Stimulated activated CD8-positive, alpha-beta memory T cell treated with anti-CD3 and anti-CD28 coated beads, Interleukin-12 subunit alpha, Interleukin-12 subunit beta, amount 100 ng/mL, for 24 hours (primary cell): ENCODE data around the gene ZFYVE1.
"Not testable (repeated sequence)": the region's sequence is repeated elsewhere in the genome, so short reads cannot be mapped to it uniquely, and the experiment has no call there.

Experiments used
- DNase-seq: peaks from one replicate; pipeline ENCODE4 v3.0.0-alpha.2; 2020; ENCODE audit errors: extremely low read depth

ZFYVE1 gene

DNA sequence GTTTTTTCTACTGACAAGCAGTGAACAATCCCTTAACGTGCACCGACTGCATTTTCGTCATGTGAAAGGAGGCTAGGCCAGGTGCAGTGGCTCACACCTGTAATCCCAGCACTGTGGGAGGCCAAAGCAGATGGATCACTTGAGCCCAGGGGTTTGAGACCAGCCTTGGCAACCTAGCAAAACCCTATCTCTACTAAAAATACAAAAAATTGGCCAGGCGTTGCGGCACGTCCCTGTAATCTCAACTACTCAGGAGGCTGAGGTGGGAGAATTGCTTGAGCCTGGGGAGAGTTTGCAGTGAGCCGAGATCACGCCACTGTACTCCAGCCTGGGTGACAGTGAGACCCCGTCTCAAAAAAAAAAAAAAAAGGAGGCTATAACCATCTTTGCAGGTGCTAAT lies 22.3 kb downstream of the ZFYVE1 start:
- DNase-seq: not testable (repeated sequence)

DNA sequence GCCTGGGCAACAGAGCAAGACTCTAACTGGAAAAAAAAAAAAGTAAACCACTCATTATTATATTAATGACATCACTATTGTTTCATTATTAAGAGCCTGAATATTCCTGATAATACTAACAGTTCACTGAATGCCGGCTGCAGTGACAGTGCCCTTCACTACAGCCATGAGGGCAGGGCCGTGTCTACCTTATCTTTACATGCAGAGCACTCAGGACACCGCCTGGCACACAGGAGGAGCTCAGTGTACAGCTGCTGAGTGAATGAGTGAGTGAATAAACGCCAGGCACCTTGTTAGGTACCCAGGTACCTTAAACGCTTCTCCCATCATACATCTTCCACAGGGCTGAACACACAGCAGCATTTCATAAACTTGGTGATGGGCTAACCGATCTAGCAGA lies 23.2 kb downstream of the ZFYVE1 start:
- DNase-seq: no peak

DNA sequence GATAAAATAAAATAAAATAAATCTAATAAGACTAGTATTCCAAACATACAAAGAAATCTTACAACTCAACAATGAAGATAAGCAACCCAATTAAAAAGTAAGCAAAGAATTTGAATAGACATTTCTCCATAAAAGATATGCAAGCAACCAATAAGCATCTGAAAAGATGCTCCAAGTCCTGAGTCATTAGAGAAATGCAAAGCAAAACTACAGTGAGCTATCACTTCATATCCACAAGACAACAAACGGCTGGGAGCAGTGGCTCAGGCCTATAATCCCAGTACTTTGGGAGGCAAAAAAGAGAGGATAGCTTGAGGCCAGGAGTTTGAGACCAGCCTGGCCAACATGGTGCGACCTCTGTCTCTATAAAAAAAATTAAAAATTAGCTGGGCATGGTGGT lies 26.8 kb downstream of the ZFYVE1 start:
- no peak for DNase-seq

DNA sequence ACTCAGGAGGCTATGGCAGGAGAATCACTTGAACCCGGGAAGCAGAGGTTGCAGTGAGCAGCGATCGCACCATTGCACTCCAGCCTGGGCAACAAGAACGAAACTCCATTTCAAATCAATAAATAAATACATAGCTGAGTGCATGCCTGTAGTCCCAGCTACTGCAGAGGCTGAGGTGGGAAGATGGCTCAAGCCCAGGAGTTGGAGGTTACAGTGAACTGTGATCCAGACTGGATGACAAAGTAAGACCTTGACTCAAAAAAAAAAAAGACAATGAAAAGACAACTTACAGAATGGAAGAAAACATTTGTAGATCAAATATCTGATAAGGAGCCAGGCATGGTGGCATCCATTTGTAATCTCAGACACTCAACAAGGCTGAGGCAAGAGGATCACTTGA lies 27.6 kb downstream of the ZFYVE1 start:
- no peak for DNase-seq

DNA sequence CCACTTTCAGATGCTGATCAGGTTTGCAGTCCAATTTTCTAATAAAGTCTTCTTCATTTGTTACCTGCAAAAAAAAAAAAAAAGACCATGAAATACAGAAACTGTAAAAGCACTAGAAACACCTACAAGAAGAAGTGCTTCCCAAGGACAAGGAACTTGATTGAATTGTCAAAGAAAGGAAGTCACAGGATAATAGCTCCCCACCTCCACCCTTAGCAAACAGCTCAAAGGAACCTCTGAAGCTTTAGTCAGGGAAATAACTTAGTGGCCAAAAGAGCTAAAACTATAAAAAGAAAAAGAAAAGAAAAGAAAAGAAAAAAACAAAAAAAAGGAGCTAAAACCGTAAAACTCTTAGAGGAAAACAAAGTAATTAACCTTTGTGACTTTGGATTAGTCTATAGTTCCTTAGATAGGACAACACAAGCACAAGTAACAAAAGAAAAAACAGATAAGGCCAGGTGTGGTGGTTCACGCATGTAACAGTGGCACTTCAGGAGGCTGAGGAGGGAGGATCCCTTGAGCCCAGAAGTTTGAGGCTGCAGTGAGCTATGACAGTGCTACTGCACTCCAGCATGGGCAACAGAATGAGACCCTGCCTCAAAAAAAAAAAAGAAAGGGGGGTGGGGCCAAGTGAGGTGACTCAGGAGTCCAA lies 28.5 kb downstream of the ZFYVE1 start:
- DNase-seq: no peak

DNA sequence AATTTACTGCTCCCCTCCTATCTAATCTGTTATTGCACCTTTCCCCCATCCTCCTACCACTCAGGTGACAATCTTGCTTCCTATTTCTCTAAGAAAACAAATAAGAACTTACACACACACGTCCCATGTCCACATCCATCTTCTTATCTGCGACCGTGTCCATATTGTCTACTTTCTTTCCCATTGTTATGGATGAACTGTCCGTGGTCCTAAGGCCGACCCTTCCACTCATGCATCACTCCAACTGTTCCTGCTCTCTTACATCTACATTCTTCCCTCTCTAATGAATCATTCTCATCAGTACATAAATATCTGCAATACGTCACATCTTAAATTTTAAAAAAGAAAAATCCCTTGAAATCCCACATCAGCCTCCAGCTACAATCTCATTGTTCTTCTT lies 30.0 kb downstream of the ZFYVE1 start:
- no peak for DNase-seq

DNA sequence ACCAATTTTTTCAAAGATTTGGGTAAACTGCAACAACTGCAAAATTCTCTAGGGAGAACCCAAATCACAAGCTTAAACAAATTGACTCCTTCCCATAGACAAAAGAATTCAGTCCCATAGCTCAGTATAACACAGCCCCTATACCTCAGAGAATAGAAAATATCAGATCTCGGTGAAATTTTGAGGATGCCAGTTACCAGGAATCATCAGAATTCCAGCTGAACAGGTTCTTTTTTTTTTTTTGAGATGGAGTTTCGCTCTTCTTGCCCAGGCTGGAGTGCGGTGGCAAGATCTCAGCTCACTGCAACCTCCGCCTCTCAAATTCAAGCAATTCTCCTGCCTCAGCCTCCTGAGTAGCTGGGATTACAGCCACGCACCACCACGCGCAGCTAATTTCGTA lies 36.7 kb downstream of the ZFYVE1 start:
- DNase-seq: no peak

DNA sequence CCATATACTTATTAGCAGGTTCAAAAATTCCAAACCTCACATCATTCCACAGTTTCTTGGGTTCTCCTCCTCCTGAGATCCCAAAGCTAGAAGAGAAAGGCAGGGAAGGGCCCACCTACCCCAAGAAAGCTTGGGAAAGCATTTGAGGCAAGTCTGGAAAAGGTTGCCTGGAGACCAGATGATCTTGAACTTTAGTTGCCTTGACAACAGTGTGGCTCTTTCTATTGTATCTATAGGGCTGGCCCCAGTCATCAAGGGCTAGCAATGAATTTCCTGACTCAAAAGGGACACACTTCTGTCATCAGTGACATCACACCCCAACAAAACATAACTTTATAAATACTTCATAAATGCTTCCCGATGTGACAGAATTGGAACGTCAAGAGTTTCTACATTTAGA lies 40.0 kb downstream of the ZFYVE1 start:
- no peak for DNase-seq

DNA sequence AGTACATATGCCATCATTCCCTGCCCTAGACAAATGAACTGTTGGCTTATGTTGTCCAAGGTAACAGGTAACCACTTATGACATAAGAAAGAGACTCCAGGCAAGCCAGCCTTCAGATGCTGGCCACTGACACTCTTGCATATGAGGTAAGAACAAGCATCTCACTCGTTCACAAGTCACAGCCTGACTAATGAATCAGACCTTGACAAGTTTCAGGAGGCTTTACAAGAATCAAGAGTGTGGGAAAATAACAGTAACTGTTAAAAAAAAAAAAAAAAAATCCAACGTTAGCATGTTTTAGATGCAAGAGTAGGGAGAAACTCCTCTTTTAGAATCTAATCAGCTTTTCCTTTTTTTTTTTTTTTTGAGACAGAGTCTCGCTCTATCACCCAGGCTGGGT lies 40.7 kb downstream of the ZFYVE1 start:
- DNase-seq: no peak

DNA sequence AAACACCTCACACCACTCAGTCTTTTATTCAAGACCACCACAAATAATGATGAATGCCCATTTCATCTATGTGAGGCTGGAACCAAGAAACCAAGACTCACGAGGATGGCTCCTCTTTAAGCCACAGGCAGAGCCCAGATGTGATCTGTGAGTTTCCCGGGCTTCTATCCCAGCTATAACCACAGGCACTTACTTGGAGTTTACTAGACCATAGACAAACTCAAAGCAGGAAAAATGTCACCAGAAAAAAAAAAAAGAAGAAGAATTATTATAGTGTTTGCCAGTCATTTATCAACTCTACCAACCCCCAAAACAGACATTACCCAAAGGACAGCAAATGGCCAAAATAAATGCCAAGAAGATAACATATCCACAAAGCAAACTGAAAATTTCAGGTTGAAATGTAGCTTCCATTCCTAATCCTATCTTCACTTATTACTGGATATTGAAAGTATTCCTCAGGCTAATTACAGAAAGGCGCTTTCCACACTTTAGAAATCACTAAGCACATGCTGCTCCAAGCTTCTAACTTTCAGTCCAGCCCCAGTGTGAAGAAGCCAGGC lies 44.7 kb downstream of the ZFYVE1 start:
- DNase-seq: no peak

DNA sequence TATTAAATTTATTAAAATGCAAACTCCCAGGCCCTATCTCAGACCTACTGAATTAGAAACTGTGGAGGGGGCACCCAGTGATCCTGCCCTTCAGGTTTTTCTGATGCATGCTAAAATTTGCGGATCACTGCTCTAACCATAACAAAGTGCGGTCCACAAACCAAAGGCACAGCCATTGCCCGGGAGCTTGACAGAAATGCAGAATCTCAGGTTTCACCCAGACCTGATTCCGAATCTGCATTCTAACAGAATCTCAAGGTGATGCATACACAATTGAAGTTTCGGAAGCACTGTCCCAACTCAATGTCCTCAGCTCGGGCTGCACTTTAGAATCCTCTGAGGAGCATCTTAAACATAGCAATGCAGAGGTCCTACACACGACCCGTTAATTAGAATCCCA lies 46.0 kb downstream of the ZFYVE1 start:
- DNase-seq: no peak

DNA sequence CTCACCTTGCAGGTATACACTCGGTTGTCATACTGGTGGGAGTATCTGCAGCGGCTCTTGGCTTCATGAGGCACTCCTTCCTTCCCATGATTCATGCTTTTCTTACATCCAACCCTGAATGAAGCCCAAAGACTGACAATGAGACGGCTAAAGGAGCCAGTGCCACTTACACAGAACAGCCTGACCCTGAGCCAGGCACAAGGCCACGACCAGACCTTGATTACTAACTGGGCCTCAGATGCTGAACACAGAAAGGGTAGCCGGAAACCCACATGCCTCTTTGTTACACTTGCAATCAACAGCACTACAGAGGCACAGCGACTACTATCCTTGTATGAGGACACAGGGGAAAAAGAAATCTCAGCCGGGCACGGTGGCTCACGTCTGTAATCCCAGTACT lies 48.0 kb downstream of the ZFYVE1 start:
- DNase-seq: no peak

DNA sequence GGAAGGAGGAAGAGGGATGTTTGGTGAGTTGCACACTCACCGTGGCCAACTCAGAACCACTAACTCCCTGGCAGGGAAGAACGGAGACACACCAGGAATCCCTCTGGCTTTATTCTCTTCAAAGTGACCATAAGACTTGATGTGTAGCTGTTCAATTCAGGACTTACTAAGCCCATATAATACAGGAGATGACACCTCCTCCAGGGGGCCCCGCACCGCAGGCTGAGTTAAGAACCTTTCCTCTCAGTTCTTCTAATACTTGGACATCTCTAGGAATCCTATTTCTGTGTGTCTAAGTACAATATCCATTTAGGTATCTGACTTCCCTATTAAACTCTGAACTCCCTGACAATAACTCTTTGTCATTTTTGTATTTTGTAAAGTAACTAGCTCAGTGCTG lies 51.1 kb downstream of the ZFYVE1 start:
- DNase-seq: no peak

DNA sequence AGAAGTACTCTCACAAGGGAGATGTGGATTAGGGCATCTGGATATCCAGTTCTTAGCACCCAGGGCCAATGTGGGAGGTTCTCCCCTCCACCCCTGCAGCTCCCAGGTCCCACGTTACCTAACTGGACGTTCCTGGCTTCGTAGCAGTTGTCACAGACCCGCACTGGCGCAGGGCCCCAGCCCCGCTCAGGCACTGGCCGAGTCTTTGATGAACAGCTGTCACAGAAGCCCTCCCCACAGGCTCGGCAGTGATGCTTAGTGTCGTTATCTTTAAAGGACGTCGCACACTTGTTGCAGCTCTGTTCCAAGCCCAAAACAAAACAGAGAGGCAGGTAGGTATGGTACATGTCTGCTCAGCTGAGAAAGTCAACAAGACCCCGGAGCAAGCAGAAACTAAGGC lies 52.2 kb downstream of the ZFYVE1 start:
- no peak for DNase-seq

DNA sequence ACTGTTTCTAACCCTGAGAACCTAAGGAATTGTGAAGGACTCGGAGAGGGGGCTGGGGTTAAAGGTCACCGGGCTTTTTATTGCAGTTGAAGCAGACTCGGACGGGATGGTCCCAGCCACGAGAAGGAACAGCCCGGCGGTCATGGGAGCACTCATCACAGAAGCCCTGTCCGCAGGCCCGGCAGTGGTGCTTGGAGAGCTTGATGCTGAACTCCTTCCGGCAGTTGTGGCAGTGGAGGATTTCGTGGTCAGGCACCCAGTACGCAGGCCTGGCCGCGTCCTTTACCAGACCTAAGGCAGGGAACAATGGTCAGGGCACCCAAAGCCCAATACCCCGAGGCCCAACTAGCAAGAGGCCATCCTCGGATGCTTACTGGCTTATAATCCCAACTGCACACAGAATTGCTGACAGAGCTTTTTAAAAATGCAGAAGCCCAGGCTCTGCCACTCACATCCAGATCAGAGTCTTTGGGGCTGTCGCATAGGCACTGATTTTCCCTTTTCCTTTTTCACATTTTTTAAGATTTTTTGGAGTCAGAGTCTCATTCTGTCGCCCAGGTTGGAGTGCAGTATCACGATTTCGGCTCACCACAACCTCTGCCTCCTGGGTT lies 56.0 kb downstream of the ZFYVE1 start:
- no peak for DNase-seq

DNA sequence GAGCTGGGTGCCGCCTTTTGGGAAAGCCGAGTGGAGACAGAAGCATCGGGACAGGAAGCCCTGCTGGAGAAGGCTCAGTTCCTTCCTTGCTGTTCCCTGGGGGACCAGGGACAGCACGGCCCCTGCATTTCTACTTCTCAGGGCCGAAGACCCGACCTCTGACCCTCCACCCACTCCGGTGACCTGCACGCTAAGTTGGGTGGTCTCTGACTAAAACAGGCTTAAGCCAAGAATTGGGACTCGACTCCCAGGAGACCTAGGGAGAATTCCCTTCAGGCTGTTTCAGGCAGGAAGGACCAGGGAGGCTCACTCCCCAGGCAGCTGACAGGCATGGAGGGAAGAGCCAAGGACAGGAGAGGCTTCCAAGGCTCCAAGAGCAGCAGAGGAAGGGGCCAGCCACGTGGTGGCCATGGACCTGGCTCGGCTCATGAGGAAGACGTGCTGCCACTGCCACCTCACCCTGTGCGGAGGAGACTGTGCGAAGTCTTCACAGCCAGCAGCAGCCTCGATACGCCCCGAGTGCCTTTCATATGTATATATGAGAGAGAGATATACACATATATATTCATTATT lies 56.8 kb downstream of the ZFYVE1 start:
- DNase-seq: no peak

DNA sequence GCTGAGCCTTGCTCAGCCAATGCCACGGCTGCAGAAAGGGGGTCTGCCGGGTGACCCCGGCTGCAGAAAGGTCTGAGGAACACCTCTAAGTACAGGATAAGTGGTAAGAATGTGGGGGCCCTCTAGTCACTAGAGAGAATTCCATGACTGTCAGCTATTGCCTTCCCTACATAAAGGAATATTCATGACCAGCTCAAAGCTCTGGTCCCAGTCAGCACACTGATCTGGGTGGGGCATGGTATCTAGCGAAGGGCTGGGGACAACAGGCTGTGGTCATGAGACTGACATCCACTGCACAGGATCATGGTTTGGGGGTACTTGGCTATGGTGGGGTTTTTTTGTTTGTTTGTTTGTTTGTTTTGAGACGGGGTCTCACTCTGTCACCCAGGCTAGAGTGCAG lies 58.6 kb downstream of the ZFYVE1 start:
- no peak for DNase-seq

DNA sequence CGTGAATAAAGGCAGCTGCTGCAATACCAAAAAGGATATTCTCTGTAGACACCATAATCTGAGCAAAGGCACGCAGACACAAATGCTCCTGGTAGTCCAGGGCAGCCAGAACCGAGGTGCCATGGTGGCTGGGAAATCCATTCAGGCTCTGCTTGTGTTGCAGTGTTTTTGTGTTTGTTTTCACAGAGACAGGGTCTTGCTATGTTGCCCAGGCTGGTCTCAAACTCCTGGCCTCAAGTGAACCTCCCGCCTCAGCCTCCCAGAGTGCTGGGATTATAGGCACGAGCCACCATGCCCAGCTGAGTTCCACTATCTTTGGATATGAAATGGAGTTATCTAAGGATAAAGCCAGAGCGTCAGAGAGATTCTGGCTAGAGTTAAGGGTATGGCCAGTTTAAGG lies 60.9 kb downstream of the ZFYVE1 start:
- DNase-seq: no peak

DNA sequence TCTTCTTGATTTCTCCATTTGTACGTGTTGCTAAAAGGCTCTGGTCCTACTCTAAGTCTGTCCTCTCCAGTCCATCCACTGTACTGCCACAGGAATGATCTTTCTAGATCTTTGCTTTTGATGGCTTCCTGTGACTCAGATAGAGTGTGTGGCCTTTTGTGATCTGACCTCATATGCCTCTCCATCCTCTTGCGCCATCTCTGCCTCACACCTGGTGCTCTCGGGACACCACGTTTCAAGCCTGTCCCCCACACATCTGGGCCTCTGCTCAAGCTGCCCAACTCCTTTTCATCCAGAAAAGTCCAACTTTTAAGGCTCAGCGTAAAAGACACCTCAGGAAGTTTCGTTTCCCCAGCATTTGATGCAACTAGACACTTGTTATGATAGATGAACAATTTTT lies 61.7 kb downstream of the ZFYVE1 start:
- DNase-seq: no peak

DNA sequence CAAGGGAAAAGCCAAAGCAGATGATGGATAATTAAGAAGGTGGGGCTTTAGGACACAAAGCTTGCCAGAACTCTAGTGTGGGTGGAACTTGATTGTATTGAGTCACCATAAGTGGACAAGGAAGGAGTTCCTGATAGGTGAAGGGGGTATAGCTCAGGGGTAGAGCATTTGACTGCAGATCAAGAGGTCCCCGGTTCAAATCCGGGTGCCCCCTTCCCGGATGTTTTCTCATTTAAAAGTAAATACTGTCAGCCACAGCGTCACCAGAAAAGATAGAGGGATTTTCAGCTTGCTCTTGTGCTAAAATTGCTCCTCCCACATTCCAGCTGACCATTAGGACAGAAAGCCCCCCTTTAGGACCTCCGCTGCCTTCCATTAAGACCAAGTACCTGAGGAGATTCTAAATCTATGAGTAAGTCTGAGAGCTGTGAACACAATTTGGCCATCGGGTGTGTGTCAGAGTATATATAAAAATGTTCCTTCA lies 64.0 kb downstream of the ZFYVE1 start:
- DNase-seq: no peak

DNA sequence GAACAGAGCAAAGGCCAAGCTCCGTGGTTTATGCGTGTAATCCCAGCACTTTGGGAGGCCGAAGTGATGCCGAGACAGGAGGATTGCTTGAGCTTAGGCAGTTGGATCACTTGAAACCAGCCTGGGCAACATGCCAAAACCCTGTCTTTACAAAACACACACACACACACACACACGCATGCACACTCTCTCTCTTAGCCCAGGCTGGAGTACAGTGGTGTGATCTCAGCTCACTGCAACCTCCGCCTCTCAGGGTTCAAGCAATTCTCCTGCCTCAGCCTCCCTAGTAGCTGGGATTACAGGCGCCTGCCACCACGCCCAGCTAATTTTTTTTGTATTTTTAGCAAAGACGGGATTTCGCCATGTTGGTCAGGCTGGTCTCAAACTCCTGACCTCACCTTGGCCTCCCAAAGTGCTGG lies 64.6 kb downstream of the ZFYVE1 start:
- DNase-seq: not testable (repeated sequence)

DNA sequence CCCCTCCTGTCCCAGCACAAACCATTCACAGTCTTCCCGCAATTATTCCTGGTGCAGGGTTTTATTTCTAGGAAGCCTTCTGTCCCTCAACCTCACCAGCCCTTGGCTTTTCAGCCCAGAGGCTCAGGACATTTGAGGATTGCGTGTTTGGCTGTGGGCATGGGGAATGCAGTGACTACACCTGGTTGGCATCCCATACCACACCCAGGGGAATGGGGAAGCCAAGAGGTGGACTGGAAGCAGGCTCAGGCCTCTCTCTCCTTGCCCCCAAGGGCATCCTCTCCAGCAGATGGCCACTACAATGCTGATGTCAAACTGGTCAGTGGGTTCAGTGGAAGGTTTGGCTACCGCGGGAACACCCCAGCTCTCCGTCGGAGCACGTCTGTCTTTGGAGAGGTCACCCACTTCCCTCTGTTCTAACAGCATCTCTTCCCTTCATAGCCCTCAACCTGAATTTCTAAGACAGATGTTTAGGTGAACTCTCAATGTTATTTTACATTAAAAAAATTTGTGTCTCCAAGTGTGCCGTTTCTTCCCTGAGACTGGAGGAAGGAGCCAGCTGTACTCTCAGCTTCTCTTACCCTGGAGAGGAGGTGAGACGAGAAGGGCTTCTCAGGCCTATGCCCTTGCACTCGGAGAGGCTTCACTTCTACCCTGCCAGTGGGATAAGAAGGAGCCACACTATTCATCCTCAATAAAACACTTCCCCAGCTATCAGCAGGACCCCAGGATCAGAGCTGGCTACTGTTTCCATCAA lies 65.1 kb downstream of the ZFYVE1 start:
- DNase-seq: no peak
